LNCAP (cell line): ENCODE measurements around the gene ZNF337.

Experiments
- TF ChIP-seq, protein P1 (sequence below): fragments of 450-650 bp; IDR thresholded peaks from 2 replicates; pipeline ENCODE4 v1.5.1; 2017; ENCODE audit warnings: mild to moderate bottlenecking

ZNF337 gene

DNA sequence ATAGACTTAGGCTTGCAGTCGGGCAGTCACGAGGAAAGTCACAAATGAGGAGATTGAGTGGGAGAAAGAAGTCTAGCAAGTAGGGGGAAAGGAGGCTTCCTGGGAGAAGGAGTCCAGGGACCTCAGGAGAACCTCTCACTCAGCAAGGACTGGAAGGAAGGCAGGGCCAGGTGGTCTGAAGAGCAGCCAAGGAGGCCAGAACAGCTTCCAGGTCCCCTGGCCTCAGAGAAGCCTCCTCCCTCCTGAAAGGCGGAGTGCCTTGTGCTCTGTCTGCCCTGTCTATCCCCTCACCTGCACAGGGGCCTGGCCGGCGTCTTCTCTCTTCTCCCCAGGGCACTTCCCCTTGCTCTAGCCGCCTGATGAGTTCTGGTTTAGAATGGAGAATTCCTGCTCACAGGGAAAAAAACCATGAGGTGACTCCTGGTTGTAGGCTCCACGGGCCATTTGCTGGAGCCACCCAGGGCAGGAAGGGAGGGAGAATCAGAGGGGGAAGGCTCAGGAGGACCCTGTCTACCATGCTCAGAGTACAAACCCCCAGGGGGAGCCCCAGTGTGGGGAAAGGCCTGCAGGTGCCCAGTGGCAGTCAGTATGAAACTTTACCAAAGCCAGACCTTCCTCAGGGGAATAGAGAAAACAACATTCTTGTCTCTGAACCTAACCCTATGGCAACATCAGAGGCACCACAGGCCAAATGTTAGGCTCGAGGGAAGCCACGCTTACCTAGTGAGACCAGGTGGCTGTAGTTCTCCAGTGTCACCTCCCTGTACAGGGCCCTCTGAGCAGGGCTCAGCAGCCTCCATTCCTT lies 11.2 kb downstream of the ZNF337 start:
- TF ChIP-seq, protein P1, sequence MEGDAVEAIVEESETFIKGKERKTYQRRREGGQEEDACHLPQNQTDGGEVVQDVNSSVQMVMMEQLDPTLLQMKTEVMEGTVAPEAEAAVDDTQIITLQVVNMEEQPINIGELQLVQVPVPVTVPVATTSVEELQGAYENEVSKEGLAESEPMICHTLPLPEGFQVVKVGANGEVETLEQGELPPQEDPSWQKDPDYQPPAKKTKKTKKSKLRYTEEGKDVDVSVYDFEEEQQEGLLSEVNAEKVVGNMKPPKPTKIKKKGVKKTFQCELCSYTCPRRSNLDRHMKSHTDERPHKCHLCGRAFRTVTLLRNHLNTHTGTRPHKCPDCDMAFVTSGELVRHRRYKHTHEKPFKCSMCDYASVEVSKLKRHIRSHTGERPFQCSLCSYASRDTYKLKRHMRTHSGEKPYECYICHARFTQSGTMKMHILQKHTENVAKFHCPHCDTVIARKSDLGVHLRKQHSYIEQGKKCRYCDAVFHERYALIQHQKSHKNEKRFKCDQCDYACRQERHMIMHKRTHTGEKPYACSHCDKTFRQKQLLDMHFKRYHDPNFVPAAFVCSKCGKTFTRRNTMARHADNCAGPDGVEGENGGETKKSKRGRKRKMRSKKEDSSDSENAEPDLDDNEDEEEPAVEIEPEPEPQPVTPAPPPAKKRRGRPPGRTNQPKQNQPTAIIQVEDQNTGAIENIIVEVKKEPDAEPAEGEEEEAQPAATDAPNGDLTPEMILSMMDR = no peak

DNA sequence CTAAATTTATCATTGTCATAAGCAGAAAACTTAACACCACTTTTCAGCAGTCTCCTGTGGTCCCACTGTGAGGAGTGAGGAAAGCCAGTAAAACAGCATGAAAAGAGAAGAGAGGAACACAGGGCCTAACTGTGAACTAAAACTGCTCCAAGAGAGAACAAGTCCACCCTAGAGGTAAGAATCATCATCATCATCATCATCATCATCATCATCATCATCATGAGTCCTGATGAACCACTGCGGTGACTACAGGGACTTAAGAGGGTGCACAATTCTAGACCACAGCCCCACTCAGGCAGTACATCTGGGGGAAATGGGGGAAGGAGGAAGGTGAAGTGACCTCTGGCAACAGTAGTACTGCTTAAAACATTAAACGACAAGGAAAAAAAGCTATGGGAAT lies 13.6 kb downstream of the ZNF337 start:
- TF ChIP-seq, protein P1 = no peak

DNA sequence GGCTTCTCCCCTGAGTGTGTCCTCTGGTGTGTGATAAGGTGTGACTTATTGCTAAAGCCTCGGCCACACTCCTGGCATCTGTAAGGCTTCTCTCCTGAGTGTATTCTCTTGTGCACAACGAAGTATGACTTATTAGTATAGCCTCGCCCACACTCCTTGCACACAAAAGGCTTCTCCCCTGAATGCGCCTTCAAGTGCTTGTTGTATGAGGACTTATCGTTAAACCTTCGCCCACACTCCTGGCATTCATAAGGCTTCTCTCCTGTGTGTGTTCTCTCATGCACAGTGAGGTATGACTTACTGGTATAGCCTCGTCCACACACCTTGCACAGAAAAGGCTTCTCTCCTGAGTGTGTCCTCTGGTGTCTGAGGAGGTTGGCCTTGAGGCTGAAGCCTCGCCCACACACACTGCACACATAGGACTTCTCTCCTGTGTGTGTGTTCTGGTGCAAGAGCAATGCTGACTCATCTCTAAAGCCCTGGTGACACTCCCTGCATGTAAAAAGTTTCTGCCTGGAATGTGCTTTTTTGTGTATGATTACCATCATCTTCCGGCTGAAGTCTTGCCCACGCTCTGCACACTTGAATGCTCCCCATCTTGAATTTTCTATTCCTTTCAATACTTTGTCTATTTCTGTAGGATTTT lies 20.4 kb downstream of the ZNF337 start:
- TF ChIP-seq, protein P1 = no peak

DNA sequence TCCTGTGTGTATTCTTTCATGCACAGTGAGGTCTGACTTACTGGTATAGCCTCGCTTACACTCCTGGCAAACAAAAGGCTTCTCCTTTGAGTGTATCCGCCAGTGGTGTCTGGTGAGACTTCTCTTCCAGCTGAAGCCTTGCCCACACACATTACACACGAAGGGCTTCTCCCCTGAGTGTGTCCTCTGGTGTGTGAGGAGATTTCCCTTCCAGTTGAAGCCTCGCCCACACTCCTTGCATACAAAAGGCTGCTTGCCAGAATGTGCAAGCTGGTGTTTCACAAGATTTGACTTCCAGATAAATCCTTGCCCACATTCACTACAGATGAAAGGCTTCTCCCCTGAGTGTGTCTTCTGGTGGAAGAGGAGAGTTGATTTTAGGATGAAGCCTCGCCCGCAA lies 21.5 kb downstream of the ZNF337 start:
- TF ChIP-seq, protein P1 = no peak

DNA sequence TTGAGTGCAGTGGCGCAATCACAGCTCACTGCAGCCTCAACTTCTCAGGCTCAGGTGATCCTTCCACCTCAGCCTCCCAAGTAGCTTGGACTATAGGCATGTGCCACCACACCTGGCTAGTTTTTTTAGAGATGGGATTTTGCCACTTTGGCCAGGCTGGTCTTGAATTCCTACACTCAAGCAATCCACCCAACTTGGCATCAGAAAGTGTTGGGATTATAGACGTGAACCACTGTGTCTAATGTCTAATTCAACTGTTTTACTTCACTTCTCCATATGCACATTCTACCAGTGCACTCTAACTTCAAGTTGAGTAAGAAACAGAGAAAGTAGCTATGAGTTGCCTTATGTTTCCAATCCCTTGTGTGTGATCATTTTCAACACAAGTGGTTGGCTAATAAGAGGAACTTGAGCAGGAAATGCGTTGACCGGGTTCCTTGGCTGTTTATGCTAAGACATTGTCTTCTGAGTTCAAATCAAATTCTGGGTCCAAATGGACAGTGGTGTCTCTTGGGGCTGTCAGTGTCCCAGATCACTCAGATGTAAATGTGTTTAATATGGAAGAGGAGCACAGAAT lies 23.9 kb downstream of the ZNF337 start:
- TF ChIP-seq, protein P1 = no peak

DNA sequence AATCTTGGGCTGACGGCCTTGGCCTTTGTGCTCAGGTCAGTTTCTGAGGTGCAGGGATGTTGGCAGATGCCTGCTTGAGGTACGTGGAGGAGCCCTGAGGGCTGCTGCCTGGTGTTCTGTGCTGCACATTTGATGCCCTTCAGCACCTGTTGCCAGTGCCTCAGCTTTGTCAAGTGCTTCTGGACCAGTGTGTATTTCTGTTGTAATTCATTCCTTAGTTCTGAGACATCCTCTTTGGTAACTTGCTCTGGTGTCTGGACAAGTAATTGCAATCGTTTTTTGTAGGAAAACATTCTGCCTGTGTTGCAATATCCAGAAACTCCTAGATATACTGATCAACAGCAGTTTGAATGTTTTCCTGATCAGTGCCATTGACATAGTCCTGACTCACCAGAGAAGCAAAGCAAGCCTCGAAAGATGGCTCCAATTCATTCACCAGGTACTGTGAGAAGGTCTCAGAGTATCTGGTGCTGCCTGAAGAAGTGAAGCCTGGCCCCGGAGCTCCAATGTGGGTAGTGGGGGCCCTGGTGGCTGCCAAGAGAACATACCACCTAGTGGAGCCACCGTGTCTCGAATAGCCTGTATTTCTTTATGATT lies 26.7 kb downstream of the ZNF337 start:
- TF ChIP-seq, protein P1 = no peak

DNA sequence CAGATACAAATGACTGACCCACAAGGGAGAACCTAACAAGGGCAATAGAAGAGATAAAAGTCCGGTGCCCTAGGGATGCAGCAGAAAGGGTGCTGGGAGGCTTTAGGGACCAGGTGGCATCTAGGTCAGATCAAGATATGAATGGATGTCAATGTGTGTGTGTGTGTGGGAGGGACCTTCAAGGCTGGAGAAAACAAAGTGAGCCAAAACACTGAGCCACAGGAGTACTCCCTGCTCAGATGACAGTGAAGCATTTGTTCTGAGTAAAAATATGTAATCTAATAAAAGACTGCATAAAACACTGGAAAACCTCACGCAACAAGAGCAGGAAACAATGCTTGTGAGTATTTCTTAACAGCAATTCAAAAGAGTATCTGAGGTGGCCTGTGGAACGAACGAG lies 28.2 kb downstream of the ZNF337 start:
- TF ChIP-seq, protein P1 = no peak
